GM18951 (cell line): ENCODE results near the gene ATG9B.
"Not testable (repeated sequence)": the region's sequence is repeated elsewhere in the genome, so short reads cannot be mapped to it uniquely, and the experiment has no call there.

Experiments
- POLR2A ChIP-seq: IDR thresholded peaks from 4 replicates; pipeline ENCODE4 v1.6.1; 2011; ENCODE audit warnings: mild to moderate bottlenecking; ENCODE audit not compliant: insufficient read length, insufficient read depth; ENCODE audit errors: extremely low read depth
- in situ Hi-C: fragments of 300-500 bp; cut with MboI; formaldehyde crosslinking; loops from one replicate; pipeline ENCODE4 v1.12.0; 2022; ENCODE audit warnings: low sequenced_read_pairs, mixed read lengths, inconsistent platforms; ENCODE audit not compliant: unreplicated experiment

Gene ATG9B

DNA sequence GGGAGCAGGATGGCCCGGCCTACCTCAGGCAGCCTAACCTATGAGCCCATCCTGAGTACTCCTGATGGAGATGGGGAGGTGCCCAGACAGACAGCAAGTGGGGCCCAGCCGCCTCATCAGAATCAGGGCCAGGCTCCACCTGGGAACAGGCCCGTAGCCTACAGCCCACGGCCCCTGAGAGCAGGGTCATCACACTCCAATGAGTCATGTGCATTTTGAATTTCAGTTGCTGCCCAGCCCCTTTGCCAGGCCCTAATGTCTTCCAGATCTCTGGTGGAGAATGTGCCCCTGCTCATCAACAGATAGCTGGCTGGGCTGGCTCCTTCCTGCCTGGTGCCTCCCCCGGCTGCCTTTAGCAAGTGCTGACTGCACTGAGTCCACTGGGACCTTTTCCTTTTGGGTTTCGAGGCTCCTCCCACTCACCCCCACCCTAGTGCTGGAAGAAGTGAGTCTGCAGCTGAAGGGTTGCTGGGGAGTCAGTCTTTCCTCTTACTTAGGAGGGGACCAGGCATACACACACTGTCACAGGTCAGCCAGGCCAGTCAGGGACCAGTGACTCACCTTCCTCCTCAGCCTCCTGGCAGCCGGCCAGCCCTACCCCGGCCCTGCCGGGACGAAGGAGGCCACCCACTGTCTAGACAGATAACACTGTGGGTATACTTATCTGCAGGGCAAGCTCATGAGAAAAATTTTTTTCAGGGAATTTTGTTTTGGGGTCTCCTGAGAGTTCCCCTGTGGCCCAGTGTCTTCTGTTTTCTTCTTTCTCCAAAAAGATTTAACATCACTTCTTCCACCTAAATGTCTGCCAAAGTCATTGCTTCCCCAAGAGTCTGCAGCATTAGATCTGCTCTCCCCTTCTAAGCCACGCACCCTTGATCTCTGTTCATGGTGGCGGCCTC lies 14.9 kb upstream of the ATG9B start:
- in situ Hi-C loops: no loop called here
- no peak for TF ChIP-seq POLR2A

- TF ChIP-seq POLR2A: no peak
- in situ Hi-C loops: no loop called here
These were observed 11.6 kb upstream of the ATG9B start for GRCh38 chr7:151035902-151036301.

- TF ChIP-seq POLR2A: no peak
These were observed 10.9 kb upstream of the ATG9B start for GRCh38 chr7:151035026-151035717.

DNA sequence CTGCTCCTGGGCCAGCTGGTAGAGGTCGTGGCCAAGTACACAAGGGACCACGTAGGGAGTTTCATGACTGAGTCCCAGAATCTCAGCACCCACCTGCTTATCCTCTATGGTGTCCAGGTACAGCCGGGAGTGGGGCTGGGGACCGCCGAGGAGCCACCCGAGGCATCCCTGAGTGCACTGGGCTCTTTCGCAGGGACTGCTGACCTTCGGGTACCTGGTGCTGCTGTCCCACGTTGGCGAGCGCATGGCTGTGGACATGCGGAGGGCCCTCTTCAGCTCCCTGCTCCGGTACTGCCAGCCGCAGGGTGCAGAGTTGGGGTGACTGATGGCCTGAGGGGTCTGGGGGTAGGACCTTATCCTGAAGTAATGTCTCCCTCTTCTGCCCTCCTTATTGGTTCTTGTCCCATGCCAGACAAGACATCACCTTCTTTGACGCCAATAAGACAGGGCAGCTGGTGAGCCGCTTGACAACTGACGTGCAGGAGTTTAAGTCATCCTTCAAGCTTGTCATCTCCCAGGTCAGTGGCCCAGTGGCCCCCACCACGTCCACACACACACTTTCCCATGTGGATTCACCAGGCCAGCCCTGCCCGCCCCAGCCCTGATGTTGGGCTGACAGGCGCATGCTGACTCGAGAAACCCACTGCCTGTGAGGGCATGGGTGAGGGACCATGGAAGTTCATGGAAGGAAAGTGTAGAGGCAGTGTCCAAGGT lies 10.2 kb upstream of the ATG9B start:
- in situ Hi-C loops: no loop called here
- no peak for TF ChIP-seq POLR2A

More at GRCh38 chr7:151035026-151035717, 10.9 kb upstream of the ATG9B start:
- in situ Hi-C loops: no loop called here

DNA sequence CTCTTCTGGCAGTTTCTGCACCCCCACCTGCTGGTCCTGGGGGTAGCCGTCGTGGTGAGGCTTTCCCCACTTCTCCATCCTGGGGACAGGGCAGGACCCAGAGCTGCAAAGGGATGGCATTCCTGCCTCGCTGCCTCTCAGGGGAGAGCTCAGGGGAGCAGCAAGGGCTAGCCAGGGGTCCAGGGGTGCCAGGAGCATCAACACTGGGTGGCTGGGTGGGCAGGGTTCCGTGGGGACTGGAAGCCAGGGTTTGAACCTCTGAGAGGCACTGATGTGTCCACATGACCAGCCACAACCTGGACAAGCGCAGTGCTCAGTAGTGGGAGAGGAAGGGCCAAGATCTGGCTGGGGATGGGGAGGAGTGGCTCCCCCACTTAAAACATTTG lies 9.6 kb upstream of the ATG9B start:
- TF ChIP-seq POLR2A: no peak
- in situ Hi-C loops: no loop called here

GRCh38 chr7:151032936-151033863 lies 8.9 kb upstream of the ATG9B start:
- no peak for TF ChIP-seq POLR2A
- in situ Hi-C loops: no loop called here

GRCh38 chr7:151031011-151031410 lies 6.7 kb upstream of the ATG9B start:
- no peak for TF ChIP-seq POLR2A
- in situ Hi-C loops: no loop called here

DNA sequence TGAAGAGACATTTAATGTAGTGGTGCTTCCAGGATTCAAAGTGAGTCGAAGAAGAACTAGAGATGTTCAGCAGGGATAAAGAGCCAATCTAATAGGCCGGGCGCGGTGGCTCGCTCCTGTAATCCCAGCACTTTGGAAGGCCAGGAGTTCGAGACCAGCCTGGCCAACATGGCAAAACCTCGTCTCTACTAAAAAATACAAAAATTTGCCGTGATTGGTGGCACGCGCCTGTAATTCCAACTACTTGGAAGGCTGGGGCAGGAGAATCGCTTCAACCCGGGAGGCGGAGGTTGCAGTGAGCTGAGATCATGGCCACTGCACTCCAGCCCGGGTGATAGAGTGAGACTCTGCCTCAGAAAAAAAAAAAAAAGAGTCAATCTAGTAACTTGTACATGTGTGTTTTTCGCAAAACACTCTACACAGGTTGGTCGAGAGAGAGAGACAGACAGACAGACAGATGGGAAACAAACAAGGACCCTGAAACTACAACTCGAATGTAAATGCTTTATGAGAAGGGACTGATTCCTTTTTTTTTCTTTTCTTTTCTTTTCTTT lies 4.7 kb upstream of the ATG9B start:
- in situ Hi-C loops: no loop called here
- TF ChIP-seq POLR2A: no peak

- peak; percentile 73 for TF ChIP-seq POLR2A
- in situ Hi-C loops: no loop called here
These were observed 4.0 kb upstream of the ATG9B start, which contains the start of gene ABCB8 for GRCh38 chr7:151028131-151028947. ABCB8 (plus strand) TSS chr7:151028450; CDS start chr7:151028516, 66 bp downstream.

GRCh38 chr7:151027728-151028130 lies 3.4 kb upstream of the ATG9B start:
- in situ Hi-C loops: not testable (repeated sequence)

GRCh38 chr7:151026771-151027727 lies 2.8 kb upstream of the ATG9B start:
- in situ Hi-C loops: not testable (repeated sequence)
